HG03095 (cell line): ENCODE data around the gene QKI.
"Not testable (repeated sequence)": the region's sequence is repeated elsewhere in the genome, so short reads cannot be mapped to it uniquely, and the experiment has no call there.

ENCODE experiments used
- ATAC-seq: cut with Tn5 transposase; IDR thresholded peaks from one replicate; pipeline ENCODE4 v1.9.1; 2021; ENCODE audit warnings: moderate library complexity; ENCODE audit not compliant: unreplicated experiment

The QKI gene

DNA sequence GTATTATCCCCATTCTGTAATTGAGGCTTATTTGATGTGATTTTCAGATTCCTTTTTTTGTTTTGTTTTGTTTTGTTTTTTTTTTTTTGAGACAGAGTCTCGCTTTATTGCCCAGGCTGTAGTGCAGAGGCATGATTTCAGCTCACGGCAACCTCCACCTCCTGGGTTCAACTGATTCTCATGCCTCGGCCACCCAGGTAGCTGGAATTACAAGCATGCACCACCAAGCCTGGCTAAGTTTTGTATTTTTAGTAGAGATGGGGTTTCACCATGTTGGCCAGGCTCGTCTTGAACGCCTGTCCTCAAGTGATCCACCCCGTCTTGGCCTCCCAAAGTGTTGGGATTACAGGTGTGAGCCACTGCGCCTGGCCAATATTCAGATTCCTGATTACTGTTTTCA is 62.4 kb downstream of the QKI start:
- ATAC-seq = not testable (repeated sequence)

- no peak for ATAC-seq
Measured at GRCh38 chr6:163483107-163483506, 68.6 kb downstream of the QKI start.

DNA sequence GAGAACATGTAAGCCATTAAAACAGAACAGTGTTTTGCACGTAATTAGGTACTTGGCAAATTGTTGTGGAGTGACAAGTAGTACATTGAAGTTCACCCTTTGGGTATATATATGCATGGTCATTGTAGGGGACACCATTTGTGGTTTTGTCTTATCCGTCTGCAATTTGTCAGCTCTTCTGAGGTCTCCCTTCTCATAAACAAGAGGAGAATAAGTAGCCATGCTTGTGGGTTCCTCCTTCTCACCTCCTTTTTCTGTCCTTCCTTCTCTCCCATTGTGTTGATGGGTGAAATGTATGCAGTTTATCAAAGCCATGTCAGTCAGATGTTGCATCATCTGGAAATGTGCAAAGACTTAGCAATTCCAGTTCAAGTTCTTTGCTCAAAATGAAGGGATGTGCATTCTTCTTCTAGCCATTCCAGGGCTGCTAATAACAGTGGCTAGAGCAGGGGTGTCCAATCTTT is 70.9 kb downstream of the QKI start:
- no peak for ATAC-seq

DNA sequence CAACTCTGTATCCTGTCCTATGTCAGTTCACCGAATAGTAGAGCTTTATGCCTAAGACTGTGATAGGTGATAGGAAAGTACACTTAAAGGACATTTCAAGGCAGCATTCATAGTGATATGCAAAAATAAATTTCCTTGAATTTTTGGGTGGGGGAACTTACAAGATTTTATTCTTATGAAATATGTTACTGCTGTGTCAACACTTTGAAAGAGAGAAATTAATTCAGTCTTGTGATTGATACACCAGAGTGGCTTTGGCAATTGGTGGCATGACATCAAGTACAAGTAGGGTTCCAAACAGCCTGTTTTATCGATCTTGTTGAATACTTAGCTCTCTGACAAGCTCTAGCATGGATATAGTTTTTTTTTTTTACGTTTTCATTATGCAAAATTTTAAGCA is 72.3 kb downstream of the QKI start:
- no peak for ATAC-seq

DNA sequence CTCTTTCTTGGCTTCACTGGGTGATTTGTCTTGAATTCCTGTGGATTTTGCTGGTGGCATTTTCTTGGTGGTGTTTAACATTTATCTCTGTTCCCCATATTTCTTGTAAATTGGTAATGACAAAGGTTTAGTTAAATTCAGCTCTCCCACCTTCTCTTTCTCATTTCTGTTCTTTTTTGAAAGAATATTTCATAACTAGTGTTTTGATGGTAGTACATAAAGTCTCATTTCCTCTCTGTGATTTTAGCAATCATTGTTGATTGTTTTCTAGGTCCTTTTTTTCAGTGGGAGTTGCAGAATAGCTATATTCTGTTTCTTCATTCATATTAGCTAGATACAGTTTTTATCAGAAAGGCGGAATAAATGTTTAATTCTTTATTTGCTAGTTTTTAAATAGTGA is 73.1 kb downstream of the QKI start:
- no peak for ATAC-seq

DNA sequence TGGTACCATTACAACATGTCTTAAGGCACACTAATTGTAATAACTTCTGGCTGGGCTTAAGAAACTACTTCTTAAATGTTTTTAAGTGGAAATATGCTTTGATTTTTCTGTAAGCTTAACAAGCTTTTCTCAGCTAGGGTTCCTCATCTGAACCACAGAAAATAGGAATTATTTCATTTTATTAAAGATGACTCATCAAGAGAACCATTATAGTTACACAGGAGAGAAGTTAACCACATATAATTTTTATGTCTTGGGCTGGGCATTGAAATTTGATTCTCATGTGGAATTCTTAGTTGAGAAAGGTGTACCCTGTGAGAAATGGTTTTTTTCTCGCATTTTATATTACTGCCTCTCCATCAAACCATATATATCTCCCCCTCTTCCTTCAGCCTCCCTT is 75.1 kb downstream of the QKI start:
- no peak for ATAC-seq

DNA sequence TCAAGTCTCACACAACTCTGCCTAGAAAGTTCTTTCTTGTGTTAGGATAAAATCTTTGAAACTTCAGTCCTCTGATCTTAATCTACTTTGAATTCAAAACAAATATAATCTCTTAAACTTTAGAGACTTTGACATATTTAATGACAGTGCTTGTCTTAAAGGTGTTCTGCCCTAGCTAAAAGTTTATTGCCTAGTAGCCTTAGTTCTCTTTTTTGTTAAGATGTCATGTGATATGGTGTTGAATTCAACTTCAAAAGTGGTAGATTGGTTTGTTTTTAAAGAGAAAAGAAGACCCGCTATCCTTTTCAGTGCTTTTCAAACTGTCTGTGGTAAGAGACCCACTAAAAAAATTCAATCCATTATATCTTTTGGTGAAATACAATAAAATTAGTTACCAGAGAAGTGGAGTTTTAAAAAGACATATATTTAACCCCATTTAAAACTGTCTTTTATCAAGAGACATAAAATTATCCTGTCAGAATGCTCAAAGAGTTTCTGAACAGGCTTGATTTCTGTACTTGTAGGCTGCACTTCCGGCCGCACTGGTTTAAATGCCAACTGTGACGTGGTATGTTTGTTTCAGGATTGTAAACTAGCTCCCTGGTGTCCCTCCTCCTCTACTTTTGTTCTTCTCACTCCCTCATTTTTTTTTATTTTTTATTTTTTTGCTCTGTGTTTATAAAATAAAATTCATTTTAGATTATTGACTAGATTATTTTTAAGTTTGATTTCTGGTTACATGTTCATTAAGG is 76.5 kb downstream of the QKI start:
- no peak for ATAC-seq

- ATAC-seq = no peak
Measured at GRCh38 chr6:163491737-163492300, 77.3 kb downstream of the QKI start.

DNA sequence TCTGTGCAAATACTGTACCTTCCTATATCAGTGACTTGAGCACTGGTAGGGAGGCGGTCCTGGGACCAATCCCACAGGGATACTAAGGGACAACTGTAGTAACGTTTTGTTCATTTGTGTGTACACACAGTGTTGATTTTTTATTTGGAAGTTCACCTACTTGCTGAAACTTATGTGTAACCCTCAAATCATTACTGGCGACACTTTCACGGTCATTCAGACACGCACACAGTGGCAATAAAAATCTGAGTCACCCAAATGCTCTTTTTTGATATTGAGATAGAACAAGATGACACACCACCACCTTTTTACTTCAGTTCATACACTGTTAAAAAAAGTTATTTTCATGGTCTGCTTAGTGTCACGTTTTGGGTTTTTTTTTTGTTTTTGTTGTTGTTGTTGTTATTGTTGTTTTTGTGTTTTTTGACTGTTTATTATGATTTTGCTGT is 79.8 kb downstream of the QKI start:
- ATAC-seq = no peak

- ATAC-seq = no peak
Measured at GRCh38 chr6:163496205-163496604, 81.7 kb downstream of the QKI start.

DNA sequence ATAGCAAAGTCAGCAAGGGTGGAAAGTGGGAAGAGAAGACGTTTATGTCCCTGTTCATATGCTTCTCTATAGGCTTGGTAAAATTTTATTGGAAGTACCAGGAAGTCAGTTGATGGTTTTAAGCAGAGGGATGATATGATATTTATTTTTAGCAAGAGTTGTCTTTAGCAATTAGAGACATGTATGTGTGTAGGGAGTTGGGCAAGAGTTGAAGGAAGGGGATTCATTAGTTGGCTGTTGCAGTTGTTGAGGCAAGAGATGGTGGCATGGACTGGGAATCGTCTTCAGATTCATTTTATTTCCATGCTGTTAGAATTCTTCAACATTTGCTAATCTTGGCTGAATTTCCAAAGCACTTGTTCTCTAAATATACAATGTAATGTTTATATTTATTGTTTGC is 85.6 kb downstream of the QKI start:
- no peak for ATAC-seq

GRCh38 chr6:163501026-163501425 is 86.5 kb downstream of the QKI start:
- no peak for ATAC-seq

GRCh38 chr6:163501439-163501838 is 86.9 kb downstream of the QKI start:
- no peak for ATAC-seq

GRCh38 chr6:163504984-163505640 is 90.6 kb downstream of the QKI start:
- ATAC-seq = no peak

GRCh38 chr6:163507965-163508364 is 93.4 kb downstream of the QKI start:
- ATAC-seq = no peak

GRCh38 chr6:163513003-163513402 is 98.5 kb downstream of the QKI start:
- no peak for ATAC-seq

- ATAC-seq = no peak
Measured at GRCh38 chr6:163513570-163514166, 99.2 kb downstream of the QKI start.

DNA sequence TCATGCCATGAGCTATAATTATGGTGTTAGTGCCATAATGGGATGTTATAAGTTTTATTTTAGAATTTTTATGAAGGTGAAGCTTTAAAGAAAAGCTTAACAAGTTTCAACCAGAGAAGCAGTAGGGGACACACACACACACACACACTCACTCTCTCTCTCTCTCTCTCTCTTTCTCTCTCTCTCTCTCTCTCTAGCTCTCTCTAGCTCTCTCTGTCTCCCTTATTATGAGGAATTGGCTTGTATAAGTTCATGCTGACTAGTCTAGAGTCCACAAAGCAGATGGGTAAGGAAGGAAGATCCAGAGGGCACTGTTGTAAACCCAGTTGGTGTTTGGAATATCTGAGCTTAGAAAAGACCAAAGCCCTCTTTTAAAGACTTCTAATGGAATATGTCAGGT is 102.4 kb downstream of the QKI start:
- no peak for ATAC-seq

DNA sequence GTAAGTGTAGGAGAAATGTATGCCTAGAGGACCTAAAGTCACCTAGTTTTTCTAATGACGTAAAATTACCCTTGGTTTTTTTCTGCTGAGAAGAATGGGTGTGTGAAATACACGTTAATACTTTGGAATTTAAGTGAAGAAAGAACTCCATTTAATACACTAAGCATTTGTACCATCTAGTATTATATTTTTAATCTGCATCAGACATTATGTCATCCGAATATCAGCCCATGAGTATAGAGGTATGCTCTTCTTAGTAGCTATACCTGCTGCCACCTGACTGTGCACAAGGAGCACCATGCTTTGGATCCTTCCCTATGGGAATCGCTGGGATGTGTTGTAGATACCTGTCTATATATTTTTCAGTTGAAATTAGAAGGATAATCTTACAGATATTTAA is 106.4 kb downstream of the QKI start:
- no peak for ATAC-seq

DNA sequence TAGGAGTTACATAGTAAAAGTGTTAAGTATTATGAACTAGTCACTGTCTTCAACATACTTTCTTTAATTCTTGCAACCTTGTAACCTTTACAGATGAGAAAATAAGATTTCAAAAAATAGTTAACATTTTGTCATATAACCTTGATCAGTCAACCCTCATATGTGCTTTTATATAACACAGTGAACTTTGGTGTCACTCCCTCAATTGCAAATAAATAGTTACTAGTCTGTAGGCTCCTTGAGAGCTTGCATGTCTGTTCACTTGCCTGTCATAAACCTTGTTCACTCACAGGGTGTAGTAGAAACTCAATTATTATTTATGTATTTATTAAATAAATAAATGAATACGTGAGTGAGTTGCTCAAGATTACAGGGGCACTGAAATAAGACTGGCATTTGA is 107.5 kb downstream of the QKI start:
- no peak for ATAC-seq

GRCh38 chr6:163525926-163526325 is 111.4 kb downstream of the QKI start:
- ATAC-seq = no peak

GRCh38 chr6:163526346-163526745 is 111.8 kb downstream of the QKI start:
- no peak for ATAC-seq
